Inferior parietal cortex (tissue), 1 donor: Measurements from ENCODE around the gene MIER3.
"Not testable (repeated sequence)": the region's sequence is repeated elsewhere in the genome, so short reads cannot be mapped to it uniquely, and the experiment has no call there.

Experiments
- DNase-seq: peaks from one replicate; pipeline ENCODE4 v3.0.0-alpha.2; 2016; ENCODE audit errors: extremely low spot score

The MIER3 gene

GRCh38 chr5:56951946-56952691 lies at the start of gene MIER3:
MIER3 (minus strand) TSS chr5:56952123; CDS start chr5:56952102, 21 bp downstream.
- DNase-seq: peak; percentile 67

GRCh38 chr5:56995596-56995995 lies 43.7 kb upstream of the MIER3 start:
- no peak for DNase-seq

GRCh38 chr5:56993241-56993640 lies 41.3 kb upstream of the MIER3 start:
- DNase-seq: no peak

GRCh38 chr5:56989676-56990075 lies 37.8 kb upstream of the MIER3 start:
- no peak for DNase-seq

- DNase-seq: no peak
Observed at GRCh38 chr5:56988490-56988889, 36.6 kb upstream of the MIER3 start.

- DNase-seq: no peak
Observed at GRCh38 chr5:56987171-56987570, 35.2 kb upstream of the MIER3 start.

- DNase-seq: no peak
Observed at GRCh38 chr5:56986626-56986947, 34.7 kb upstream of the MIER3 start.

GRCh38 chr5:56985936-56986625 lies 34.2 kb upstream of the MIER3 start:
- DNase-seq: no peak

- no peak for DNase-seq
Observed at GRCh38 chr5:56984445-56984844, 32.5 kb upstream of the MIER3 start.

GRCh38 chr5:56983593-56984361 lies 31.9 kb upstream of the MIER3 start:
- DNase-seq: no peak

- DNase-seq: no peak
Observed at GRCh38 chr5:56981548-56982315, 29.8 kb upstream of the MIER3 start.

- DNase-seq: no peak
Observed at GRCh38 chr5:56979968-56980367, 28.0 kb upstream of the MIER3 start.

GRCh38 chr5:56979526-56979925 lies 27.6 kb upstream of the MIER3 start:
- DNase-seq: not testable (repeated sequence)

- no peak for DNase-seq
Observed at GRCh38 chr5:56977822-56978221, 25.9 kb upstream of the MIER3 start.

GRCh38 chr5:56977021-56977420 lies 25.1 kb upstream of the MIER3 start:
- no peak for DNase-seq

- DNase-seq: no peak
Observed at GRCh38 chr5:56974241-56974640, 22.3 kb upstream of the MIER3 start.

GRCh38 chr5:56973473-56973872 lies 21.6 kb upstream of the MIER3 start:
- DNase-seq: no peak

GRCh38 chr5:56971275-56971674 lies 19.4 kb upstream of the MIER3 start:
- DNase-seq: no peak

- DNase-seq: no peak
Observed at GRCh38 chr5:56964173-56964572, 12.2 kb upstream of the MIER3 start.

GRCh38 chr5:56963246-56963645 lies 11.3 kb upstream of the MIER3 start:
- no peak for DNase-seq

GRCh38 chr5:56962286-56962685 lies 10.4 kb upstream of the MIER3 start:
- DNase-seq: no peak

- no peak for DNase-seq
Observed at GRCh38 chr5:56961746-56962145, 9.8 kb upstream of the MIER3 start.
